Measurements from ENCODE around the gene GRAMD1B.

The GRAMD1B gene

GRCh38 chr11:123409456-123410217 is 20.4 kb upstream of the GRAMD1B start:
- DNase-seq (ENCODE audit: low read depth), result no peak

- DNase-seq (ENCODE audit: low read depth), result no peak
Measured at GRCh38 chr11:123410218-123410549, 19.9 kb upstream of the GRAMD1B start.

GRCh38 chr11:123413636-123414035 is 16.4 kb upstream of the GRAMD1B start:
- DNase-seq (ENCODE audit: low read depth), result no peak

GRCh38 chr11:123416566-123416965 is 13.5 kb upstream of the GRAMD1B start:
- no peak for DNase-seq (ENCODE audit: low read depth)

GRCh38 chr11:123418351-123419114 is 11.5 kb upstream of the GRAMD1B start:
- DNase-seq (ENCODE audit: low read depth), result no peak

- DNase-seq (ENCODE audit: low read depth), result no peak
Measured at GRCh38 chr11:123419731-123420452, 10.2 kb upstream of the GRAMD1B start.

- DNase-seq (ENCODE audit: low read depth), result no peak
Measured at GRCh38 chr11:123421589-123421988, 8.5 kb upstream of the GRAMD1B start.

GRCh38 chr11:123425367-123425766 is 4.7 kb upstream of the GRAMD1B start:
- no peak for DNase-seq (ENCODE audit: low read depth)

GRCh38 chr11:123426789-123427188 is 3.3 kb upstream of the GRAMD1B start:
- DNase-seq (ENCODE audit: low read depth), result no peak

GRCh38 chr11:123427405-123427804 is 2.7 kb upstream of the GRAMD1B start:
- DNase-seq (ENCODE audit: low read depth), result no peak

GRCh38 chr11:123428116-123428715 is 1.9 kb upstream of the GRAMD1B start:
- no peak for DNase-seq (ENCODE audit: low read depth)

GRCh38 chr11:123429336-123429735 is 733 bp upstream of the GRAMD1B start:
- DNase-seq (ENCODE audit: low read depth), result no peak

- peak; percentile 43 for DNase-seq (ENCODE audit: low read depth)
Measured at GRCh38 chr11:123430721-123431497, 840 bp downstream of the GRAMD1B start.

- DNase-seq (ENCODE audit: low read depth), result no peak
Measured at GRCh38 chr11:123431619-123432018, 1.6 kb downstream of the GRAMD1B start.

GRCh38 chr11:123434262-123434661 is 4.2 kb downstream of the GRAMD1B start:
- DNase-seq (ENCODE audit: low read depth), result no peak

- no peak for DNase-seq (ENCODE audit: low read depth)
Measured at GRCh38 chr11:123434911-123435310, 4.8 kb downstream of the GRAMD1B start.

- DNase-seq (ENCODE audit: low read depth), result no peak
Measured at GRCh38 chr11:123437236-123437979, 7.3 kb downstream of the GRAMD1B start.

GRCh38 chr11:123438131-123438627 is 8.1 kb downstream of the GRAMD1B start:
- DNase-seq (ENCODE audit: low read depth), result no peak

- DNase-seq (ENCODE audit: low read depth), result no peak
Measured at GRCh38 chr11:123439616-123440015, 9.5 kb downstream of the GRAMD1B start.

GRCh38 chr11:123441161-123441560 is 11.1 kb downstream of the GRAMD1B start:
- no peak for DNase-seq (ENCODE audit: low read depth)

Data from activated T-helper 1 cell treated with Interleukin-2 at 50 U/mL for 16 hours (primary cell).